GM12892 (cell line): ENCODE measurements around the gene CYP2C18.
"Not testable (repeated sequence)": the region's sequence is repeated elsewhere in the genome, so short reads cannot be mapped to it uniquely, and the experiment has no call there.

Experiments used
- DNase-seq: peaks from one replicate; pipeline ENCODE4 v3.0.0; 2011; ENCODE audit not compliant: insufficient read length
- FAIRE-seq: peaks from 2 replicates; lab custom pipeline; 2011; peaks lifted over from hg19 to GRCh38; lab: Jason Lieb, UNC
- POLR2A ChIP-seq: IDR thresholded peaks from 2 replicates; pipeline ENCODE4 v1.6.1; 2011; ENCODE audit warnings: low read depth, low read length, control low read depth
- POLR2AphosphoS5 ChIP-seq: IDR thresholded peaks from 2 replicates; pipeline ENCODE4 v1.6.1; 2011; ENCODE audit warnings: low read depth, low read length, control low read depth
- TAF1 ChIP-seq: IDR thresholded peaks from 2 replicates; pipeline ENCODE4 v1.6.1; 2011; ENCODE audit warnings: low read depth, mild to moderate bottlenecking, control low read depth, low read length, borderline replicate concordance

The CYP2C18 gene

DNA sequence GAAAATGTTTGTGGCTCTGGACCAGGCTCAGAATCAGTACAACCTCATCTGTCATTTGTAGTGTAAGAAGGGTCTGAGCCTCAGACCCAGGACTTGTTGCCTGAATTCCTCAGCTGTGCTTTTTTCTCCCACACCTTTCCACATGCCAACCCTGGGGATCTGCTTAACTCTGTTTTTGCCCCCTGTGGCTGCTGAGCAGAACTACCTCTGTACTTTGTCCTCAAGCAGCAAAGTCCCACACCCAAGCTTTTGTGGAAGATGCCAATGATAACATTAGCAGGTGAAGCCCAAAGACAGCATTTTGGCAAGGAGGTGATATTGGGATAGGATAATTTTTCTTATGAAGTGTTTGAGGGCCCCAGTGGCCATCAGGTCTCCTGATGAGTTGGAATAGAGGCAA, 5.8 kb upstream of the CYP2C18 start:
- FAIRE-seq = no peak

GRCh38 chr10:94678475-94678874, 5.1 kb upstream of the CYP2C18 start:
- DNase-seq (no peak), FAIRE-seq (no peak)
- no peak for TF ChIP-seq POLR2A
- TF ChIP-seq POLR2AphosphoS5 = no peak
- no peak for TF ChIP-seq TAF1

More for the DNA sequence above, 5.8 kb upstream of the CYP2C18 start:
- TF ChIP-seq TAF1 (no peak), POLR2A (no peak), POLR2AphosphoS5 (no peak)
- DNase-seq = no peak

GRCh38 chr10:94680544-94680943, 3.0 kb upstream of the CYP2C18 start:
- DNase-seq (no peak), FAIRE-seq (no peak)
- TF ChIP-seq TAF1 = no peak
- TF ChIP-seq POLR2A = no peak
- TF ChIP-seq POLR2AphosphoS5 = no peak

- not testable (repeated sequence) for DNase-seq, FAIRE-seq
Observed at GRCh38 chr10:94682636-94683035, 893 bp upstream of the CYP2C18 start.

- DNase-seq = no peak
- no peak for FAIRE-seq
- TF ChIP-seq POLR2A (no peak), POLR2AphosphoS5 (no peak), TAF1 (no peak)
Observed at GRCh38 chr10:94687625-94688248, 4.2 kb downstream of the CYP2C18 start.

GRCh38 chr10:94706089-94706488, 22.6 kb downstream of the CYP2C18 start:
- DNase-seq (no peak), FAIRE-seq (no peak)
- no peak for TF ChIP-seq POLR2A
- no peak for TF ChIP-seq TAF1
- TF ChIP-seq POLR2AphosphoS5 = no peak

DNA sequence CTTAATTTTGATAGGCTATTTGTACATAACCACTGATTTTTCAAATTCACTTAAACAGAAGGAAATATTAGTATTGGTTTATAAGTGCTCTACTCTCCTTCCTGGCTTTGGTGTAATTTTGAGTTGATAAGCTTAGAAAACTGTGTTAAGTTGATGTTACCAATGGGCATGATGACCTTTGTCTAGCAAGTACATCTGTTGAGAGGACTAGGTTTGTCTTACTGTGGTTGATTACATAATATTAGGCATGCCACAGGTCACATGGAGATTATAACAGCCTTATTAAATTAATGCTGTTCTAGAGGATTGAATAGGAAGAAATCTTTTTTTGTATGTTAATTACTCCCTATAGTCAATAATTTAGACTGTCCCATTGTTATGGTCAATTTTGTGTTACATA, 27.0 kb downstream of the CYP2C18 start:
- no peak for DNase-seq
- no peak for TF ChIP-seq TAF1
- TF ChIP-seq POLR2AphosphoS5 = no peak
- no peak for FAIRE-seq

DNA sequence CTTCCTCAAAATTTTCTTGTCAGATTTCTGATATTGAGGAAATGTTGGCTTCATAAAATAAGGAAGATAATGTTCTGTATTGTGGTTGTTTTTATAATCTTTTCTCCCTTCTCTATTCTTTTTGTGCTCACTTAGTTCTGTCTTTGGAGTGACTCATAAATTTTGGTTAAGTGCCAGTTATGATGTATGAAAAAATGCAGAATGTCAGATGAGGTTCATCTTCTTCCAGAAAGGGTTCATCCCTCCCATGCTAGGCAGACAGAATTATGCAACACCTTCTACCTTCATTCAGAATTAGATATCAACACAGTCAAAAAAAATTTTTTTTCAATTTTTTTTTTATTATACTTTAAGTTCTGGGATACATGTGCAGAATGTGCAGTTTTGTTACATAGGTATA, 42.3 kb downstream of the CYP2C18 start:
- TF ChIP-seq POLR2A (no peak), TAF1 (no peak), POLR2AphosphoS5 (no peak)
- DNase-seq (no peak), FAIRE-seq (no peak)

GRCh38 chr10:94735197-94735596, 51.7 kb downstream of the CYP2C18 start:
- TF ChIP-seq TAF1 (no peak), POLR2A (no peak), POLR2AphosphoS5 (no peak)
- DNase-seq = no peak
- no peak for FAIRE-seq

DNA sequence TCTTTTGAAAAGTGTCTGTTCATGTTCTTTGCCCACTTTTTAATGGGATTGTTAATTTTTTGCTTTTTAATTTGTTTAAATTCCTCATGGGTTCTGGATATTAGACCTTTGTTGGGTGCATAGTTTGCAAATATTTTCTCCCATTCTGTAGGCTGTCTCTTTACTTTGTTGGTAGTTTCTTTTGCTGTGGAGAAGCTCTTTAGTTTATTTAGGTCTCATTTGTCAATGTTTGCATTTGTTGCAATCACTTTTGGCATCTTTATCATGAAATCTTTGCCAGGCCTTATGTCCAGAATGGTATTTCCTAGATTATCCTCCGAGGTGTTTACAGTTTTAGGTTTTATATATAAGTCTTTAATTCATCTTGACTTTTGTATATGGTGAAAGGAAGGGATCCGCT, 55.1 kb downstream of the CYP2C18 start:
- no peak for FAIRE-seq
- TF ChIP-seq POLR2A (no peak), POLR2AphosphoS5 (no peak), TAF1 (no peak)
- no peak for DNase-seq

- DNase-seq (no peak), FAIRE-seq (no peak)
- TF ChIP-seq POLR2AphosphoS5 (no peak), TAF1 (no peak), POLR2A (no peak)
Observed at GRCh38 chr10:94747137-94747536, 63.6 kb downstream of the CYP2C18 start.

DNA sequence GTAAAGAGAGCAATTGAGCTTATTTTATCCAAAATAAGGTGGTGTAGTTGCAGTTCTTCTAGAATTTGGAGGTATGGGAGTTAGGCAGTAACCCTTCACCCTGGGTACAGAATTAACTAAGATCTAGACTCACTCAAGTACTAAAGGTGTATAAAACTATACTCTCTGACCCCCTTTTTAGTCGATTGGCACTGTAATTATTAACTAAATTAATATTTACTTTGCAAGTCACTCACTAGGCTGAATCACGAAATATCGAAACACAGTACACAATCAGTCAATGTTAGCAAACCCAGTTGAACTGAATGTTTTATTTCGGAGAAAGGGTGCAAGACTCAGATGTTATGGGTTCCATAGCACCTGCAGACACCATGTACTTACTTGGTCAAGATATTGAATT, 64.3 kb downstream of the CYP2C18 start:
- DNase-seq = no peak
- FAIRE-seq = no peak

More for the DNA sequence above, 64.3 kb downstream of the CYP2C18 start:
- TF ChIP-seq POLR2A (no peak), TAF1 (no peak), POLR2AphosphoS5 (no peak)
